Stimulated activated effector memory CD8-positive, alpha-beta T cell treated with anti-CD3 and anti-CD28 coated beads, Interleukin-12 subunit alpha, Interleukin-12 subunit beta, amount 100 ng/mL, for 72 hours (primary cell): Measurements from ENCODE around the gene EGFLAM.
"Not testable (repeated sequence)": the region's sequence is repeated elsewhere in the genome, so short reads cannot be mapped to it uniquely, and the experiment has no call there.

Experiments
- ATAC-seq: fragments of 150-1000 bp; cut with Tn5 transposase; 2 replicates; pipeline ENCODE4 v1.10.0; 2021
- DNase-seq, 2 donors: peaks; one replicate each; pipeline ENCODE4 v3.0.0; 2021 to 2022; ENCODE audit warnings: low spot score in 2 of 2
- H3K27ac Mint-ChIP-seq: one replicate; pipeline ENCODE4 v1.8.0; 2022; ENCODE audit warnings: mild to moderate bottlenecking, mixed read lengths
- H3K36me3 Mint-ChIP-seq: one replicate; pipeline ENCODE4 v1.8.0; 2022; ENCODE audit warnings: mild to moderate bottlenecking, mixed read lengths
- H3K4me1 Mint-ChIP-seq: one replicate; pipeline ENCODE4 v1.8.0; 2022; ENCODE audit warnings: mixed read lengths
- H3K4me3 Mint-ChIP-seq: one replicate; pipeline ENCODE4 v1.8.0; 2022; ENCODE audit warnings: mild to moderate bottlenecking, mixed read lengths
- H3K9me3 Mint-ChIP-seq: one replicate; pipeline ENCODE4 v1.8.0; 2022; ENCODE audit warnings: mixed read lengths

Gene EGFLAM

DNA sequence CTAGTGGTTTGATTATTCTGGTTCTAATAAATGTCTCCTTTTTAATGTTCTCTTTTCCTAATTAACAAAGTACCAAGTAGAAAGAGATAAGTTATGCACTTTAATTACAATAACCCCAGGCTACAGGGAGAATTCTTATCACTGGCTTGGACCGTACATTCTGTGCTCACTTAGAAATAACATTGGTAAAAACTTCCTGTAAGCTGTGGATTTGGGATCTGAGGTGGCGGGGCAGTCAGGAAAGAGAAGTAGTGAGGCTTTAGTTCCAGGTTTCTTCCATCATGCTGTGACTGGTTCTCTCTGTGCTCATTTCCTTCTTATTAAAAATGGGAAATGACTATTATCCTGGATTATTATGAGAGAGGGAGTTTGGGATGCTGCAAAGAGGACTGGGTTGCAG lies 142.0 kb downstream of the EGFLAM start:
- Mint-ChIP-seq H3K4me1 (no peaks in the 10 kb centered on the region), H3K36me3 (no peaks in the 10 kb centered on the region), H3K9me3 (no peaks in the 10 kb centered on the region), H3K4me3 (no peak overlapping the region), H3K27ac (no peak overlapping the region)
- DNase-seq: no peak
- ATAC-seq: no peak

DNA sequence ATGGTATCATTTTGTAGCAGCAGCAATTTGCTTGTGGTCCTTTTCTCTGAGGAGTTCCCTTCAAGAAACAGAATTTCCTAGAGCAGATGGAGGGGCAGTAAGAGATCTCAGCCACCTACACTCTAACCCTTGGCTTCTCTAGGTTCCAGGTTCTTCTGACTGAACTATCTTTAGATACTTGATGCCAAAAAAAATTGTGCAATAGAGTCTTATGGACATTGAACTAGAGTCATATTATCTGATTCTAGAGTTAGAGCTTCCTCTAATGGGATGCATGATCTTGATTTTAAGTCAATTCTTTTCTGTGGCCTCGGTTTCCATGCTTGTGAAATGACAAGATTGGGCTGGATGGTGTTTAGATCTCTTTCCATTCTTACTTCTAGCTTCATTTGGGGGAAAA lies 142.8 kb downstream of the EGFLAM start:
- ATAC-seq: no peak
- Mint-ChIP-seq H3K36me3 (no peaks in the 10 kb centered on the region), H3K4me3 (no peak overlapping the region), H3K27ac (no peak overlapping the region), H3K9me3 (no peaks in the 10 kb centered on the region), H3K4me1 (no peaks in the 10 kb centered on the region)
- DNase-seq: no peak

- Mint-ChIP-seq H3K9me3 (no peaks in the 10 kb centered on the region), H3K27ac (no peak overlapping the region), H3K36me3 (no peaks in the 10 kb centered on the region), H3K4me3 (no peak overlapping the region), H3K4me1 (no peaks in the 10 kb centered on the region)
- ATAC-seq: no peak
- no peak for DNase-seq
Observed at GRCh38 chr5:38403406-38403805, 145.0 kb downstream of the EGFLAM start.

DNA sequence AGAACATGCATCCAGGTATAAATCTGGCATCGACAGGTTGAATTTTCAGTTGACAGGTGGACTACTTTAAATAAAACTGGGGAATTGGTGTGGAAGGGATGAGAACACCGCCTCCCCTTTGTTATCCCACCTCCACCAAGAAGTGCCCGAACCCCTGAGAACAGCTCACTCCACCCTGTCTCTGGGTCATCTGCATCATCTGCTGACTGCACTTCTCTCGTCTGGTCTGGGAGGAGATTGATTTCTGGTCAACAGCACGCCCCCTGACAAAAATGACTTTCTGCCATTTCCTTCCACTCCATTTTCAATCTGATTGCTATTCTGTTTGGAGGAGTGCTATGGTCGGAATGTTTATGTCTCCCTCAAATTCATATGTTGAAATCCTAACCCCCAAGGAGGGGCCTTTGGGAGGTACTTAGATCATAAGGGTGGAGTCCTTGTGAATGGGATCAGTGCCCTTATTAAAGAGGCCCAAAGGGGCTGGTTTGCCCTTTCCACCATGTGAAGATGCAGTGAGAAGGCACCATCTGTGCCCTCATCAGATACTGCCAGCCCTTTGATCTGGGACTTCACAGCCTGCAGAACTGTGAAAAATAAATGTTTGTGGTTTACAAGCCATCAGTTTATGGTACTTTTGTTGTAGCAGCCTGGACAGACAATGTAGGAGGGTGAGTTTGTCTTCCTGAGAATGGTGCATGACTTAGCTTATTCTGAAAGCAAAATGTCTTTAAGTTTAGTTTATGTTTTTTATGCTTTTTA lies 145.7 kb downstream of the EGFLAM start:
- ATAC-seq: no peak
- Mint-ChIP-seq H3K4me3 (no peak overlapping the region), H3K9me3 (no peaks in the 10 kb centered on the region), H3K36me3 (no peaks in the 10 kb centered on the region), H3K4me1 (no peaks in the 10 kb centered on the region), H3K27ac (no peak overlapping the region)
- no peak for DNase-seq

DNA sequence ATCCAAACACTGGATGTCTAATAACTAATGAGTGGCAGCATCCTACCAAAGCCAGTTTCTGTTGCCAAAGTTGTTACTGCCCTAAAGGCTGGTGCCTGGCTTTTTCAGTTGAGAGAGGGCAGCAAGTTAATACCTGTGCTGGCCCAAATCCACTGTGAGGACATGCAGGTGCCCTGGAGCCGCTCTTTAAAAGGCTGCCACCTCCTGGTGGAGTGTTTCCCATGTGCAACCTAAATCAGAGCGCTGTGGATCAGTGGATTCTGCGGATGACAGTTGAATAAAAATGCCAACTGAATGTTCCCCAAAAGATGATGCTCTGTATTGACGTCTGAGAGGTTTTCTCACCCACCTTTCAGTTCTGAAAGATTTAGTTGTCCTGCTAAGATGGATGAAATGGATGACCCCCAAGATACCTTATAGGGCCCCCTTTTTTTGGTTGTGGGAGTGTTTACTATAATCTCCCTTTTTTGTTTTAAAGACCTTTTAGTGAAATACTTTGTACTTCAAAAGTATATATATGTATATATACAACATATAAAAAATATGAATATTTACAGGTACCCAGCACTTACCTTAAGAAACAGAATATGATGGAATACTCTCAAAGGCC lies 146.4 kb downstream of the EGFLAM start:
- DNase-seq (no peak), ATAC-seq (no peak)
- Mint-ChIP-seq H3K4me3 (no peak overlapping the region), H3K27ac (no peak overlapping the region), H3K9me3 (no peaks in the 10 kb centered on the region), H3K36me3 (no peaks in the 10 kb centered on the region), H3K4me1 (no peaks in the 10 kb centered on the region)

DNA sequence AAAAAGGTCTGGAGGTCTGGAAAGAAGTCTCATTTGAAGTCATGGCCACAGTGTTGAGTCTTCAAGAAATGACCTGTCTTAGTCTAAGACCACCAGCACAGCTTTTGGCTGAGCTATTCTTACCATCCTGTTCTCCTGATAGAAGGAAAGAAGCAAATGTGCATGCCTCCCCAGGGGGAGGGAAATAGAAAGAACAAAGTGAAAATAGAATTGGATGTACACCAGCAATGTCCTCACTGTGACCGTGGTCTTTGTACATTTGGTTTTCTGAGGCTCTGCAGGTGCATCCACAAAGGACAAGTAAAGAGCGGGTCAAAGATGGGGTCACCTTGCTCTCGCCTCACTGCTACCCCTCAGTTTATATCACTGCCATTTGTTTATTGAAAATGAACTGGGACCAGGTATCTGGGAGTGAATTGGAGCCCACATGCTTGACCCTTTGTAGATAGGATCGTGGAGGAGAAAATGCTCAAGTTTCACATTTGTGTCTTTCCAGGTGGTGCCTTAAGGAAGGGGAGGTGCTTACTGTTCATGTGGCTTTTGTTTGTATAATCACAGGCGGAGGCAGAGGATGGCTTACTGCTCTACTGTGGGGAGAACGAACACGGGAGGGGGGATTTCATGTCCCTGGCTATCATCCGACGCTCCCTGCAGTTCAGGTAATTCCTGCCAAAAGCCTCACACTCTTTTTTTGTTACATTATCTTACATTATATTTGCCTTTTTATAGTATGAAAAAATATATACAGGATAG lies 150.3 kb downstream of the EGFLAM start:
- H3K9me3 Mint-ChIP-seq: no peaks in the 10 kb centered on the region

DNA sequence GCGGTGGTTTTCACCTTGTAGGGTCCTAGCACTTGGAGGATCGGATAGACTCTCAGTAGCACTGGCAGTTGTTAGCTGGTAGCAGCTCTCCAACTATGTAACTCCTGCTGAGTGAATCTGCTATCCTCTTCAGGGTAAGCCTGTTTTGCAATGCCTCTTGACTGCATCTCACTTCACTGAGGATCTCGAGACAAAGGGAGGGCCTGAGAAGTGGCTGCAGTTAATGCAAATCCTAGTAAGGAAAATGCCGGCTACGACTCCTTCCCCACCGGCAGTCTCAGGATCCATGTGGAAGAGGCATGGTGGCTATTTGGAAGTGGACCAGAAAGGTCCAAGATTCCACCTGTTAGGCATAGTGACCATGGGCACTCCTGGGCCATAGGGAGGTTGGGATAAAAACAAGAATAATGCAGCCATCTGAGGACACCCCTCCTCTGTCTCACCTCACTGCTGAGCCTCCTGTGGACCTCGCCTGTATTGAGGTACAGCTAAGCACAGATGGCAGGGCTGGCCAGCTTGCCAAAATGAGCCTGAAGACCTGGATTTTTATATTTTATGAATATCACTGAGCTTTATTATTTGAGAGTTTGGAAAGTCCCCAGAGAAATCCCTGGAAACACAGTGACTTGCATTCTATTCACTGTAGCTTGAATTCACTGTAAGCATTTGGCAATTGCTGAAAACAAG lies 152.1 kb downstream of the EGFLAM start:
- H3K36me3 Mint-ChIP-seq: no peaks in the 10 kb centered on the region
- H3K9me3 Mint-ChIP-seq: no peaks in the 10 kb centered on the region
- no peak overlapping the region for H3K4me3 Mint-ChIP-seq
- H3K27ac Mint-ChIP-seq: no peak overlapping the region
- DNase-seq: no peak
- no peaks in the 10 kb centered on the region for H3K4me1 Mint-ChIP-seq
- no peak for ATAC-seq

More for the DNA sequence above, 150.3 kb downstream of the EGFLAM start:
- no peak overlapping the region for H3K4me3 Mint-ChIP-seq
- no peak overlapping the region for H3K27ac Mint-ChIP-seq
- no peak for ATAC-seq
- no peaks in the 10 kb centered on the region for H3K4me1 Mint-ChIP-seq
- DNase-seq: no peak
- H3K36me3 Mint-ChIP-seq: no peaks in the 10 kb centered on the region

DNA sequence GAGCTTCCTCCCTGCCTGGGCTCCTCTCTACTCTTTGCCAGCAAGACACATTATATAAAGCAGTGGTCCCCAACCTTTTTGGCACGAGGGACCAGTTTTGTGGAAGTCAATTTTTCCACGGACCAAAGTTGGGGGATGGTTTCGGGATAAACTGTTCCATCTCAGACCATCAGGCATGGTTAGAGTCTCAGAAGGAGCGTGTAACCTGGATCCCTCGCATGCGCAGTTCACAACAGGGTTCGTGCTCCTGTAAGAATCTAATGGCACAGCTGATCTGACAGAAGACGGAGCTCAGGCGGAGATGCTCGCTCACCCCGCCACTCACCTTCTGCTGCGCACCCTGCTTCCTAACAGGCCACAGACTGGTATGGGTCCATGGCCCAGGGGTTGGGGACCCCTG lies 155.3 kb downstream of the EGFLAM start:
- Mint-ChIP-seq H3K36me3 (no peaks in the 10 kb centered on the region), H3K9me3 (no peaks in the 10 kb centered on the region)

DNA sequence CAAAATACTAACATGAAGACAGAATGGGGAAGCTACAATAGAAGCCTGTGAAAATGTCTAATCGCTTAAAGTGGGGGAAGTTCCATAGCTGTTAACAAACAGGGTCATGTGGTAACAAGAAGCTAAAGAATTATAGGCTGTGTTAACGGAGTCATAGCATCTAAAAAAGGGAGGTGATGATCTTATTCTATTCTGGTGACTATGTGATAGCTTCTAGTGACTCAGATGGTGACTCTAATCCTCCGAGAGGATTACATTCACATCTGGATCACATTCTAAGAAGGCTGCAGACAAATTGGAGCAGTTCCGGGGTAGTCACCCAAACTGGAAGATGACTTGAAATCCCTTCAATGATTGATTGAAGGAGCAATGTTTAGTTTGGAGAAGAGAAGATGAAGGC lies 156.0 kb downstream of the EGFLAM start:
- no peaks in the 10 kb centered on the region for H3K9me3 Mint-ChIP-seq
- no peak for DNase-seq
- H3K4me3 Mint-ChIP-seq: no peak overlapping the region
- H3K36me3 Mint-ChIP-seq: no peaks in the 10 kb centered on the region
- no peaks in the 10 kb centered on the region for H3K4me1 Mint-ChIP-seq
- no peak overlapping the region for H3K27ac Mint-ChIP-seq
- no peak for ATAC-seq

More for the DNA sequence above, 155.3 kb downstream of the EGFLAM start:
- no peak for ATAC-seq
- no peak overlapping the region for H3K27ac Mint-ChIP-seq
- DNase-seq: no peak
- no peaks in the 10 kb centered on the region for H3K4me1 Mint-ChIP-seq
- H3K4me3 Mint-ChIP-seq: no peak overlapping the region

- not testable (repeated sequence) for H3K4me1 Mint-ChIP-seq, H3K9me3 Mint-ChIP-seq, H3K4me3 Mint-ChIP-seq, DNase-seq, ATAC-seq, H3K36me3 Mint-ChIP-seq, H3K27ac Mint-ChIP-seq
Observed at GRCh38 chr5:38415772-38416171, 157.4 kb downstream of the EGFLAM start.

DNA sequence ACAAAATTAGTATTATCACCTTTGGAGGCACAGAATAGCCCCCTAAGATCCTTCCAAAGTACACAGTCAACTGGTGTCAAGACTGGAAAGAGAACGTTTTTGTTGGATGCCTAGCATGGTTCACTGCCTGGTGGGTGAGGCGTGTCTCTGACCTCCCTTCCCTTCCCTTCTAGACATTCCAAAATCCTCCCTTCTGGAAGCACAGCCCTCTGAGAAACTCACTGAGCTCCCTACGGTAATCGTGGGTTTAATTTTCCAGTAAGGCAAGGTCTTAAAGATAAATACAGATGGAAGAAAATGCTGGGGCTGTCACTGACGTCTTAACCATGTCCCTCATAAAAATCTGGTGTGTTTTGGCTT lies 159.3 kb downstream of the EGFLAM start:
- no peak overlapping the region for H3K27ac Mint-ChIP-seq
- no peaks in the 10 kb centered on the region for H3K4me1 Mint-ChIP-seq
- ATAC-seq: no peak
- no peaks in the 10 kb centered on the region for H3K36me3 Mint-ChIP-seq
- H3K4me3 Mint-ChIP-seq: no peak overlapping the region
- DNase-seq: no peak
- no peaks in the 10 kb centered on the region for H3K9me3 Mint-ChIP-seq

DNA sequence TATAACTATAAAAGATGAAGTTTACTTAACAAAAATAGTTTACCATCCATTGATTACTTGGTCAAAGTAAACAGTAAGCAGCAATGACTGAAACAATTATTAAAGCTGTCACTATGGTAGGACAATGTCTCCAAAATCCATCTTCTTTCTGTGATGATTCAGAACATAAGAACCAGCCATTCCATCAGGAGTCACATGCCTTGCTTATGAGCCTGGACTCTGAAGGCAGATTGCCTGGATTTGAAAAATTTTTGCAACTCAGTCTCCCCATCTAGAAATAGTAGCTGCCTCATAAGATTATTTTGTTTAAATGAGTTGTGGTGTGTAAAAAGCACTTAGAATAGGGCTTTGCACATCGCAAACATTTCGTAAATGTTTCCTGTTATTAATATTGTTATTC lies 161.9 kb downstream of the EGFLAM start:
- ATAC-seq: no peak
- Mint-ChIP-seq H3K36me3 (no peaks in the 10 kb centered on the region), H3K9me3 (no peaks in the 10 kb centered on the region)

DNA sequence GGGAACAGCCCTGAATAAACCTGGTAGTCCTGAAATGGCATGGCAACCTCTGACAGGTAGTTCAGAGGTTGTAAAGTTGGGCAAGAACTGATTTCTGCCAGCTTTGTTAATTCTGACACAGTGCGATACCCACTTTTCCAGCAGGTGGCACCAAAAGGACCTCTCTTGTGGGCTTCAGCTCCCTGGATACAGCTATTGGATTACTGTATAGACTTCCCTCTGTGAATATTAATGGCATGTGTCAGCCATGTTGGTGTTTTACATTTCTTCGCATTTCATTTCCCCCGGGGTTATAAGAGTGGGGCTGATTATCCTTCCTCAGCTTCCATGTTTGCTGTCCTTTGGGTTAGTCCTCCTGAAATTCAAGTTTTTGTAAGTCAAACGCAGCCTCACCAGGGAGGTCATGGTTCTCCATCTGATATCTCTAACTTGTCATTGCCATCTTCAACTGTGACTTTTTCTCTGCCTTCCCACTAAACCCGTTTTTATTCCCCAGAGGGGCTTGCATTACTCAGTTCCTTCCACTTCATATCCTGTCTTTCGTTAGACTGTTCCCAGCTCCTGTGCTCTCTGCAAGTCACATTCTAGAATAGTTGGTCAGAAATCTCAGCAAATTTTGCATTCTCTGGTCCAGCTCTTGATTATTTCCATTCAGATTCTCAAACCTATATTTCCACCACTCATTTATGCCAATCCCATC lies 162.5 kb downstream of the EGFLAM start:
- H3K27ac Mint-ChIP-seq: no peak overlapping the region
- no peak for ATAC-seq
- DNase-seq: peak; percentile 6 to 55

More for the DNA sequence above, 161.9 kb downstream of the EGFLAM start:
- Mint-ChIP-seq H3K4me3 (no peak overlapping the region), H3K27ac (no peak overlapping the region), H3K4me1 (no peaks in the 10 kb centered on the region)
- DNase-seq: no peak

GRCh38 chr5:38422622-38423021 lies 164.3 kb downstream of the EGFLAM start:
- Mint-ChIP-seq H3K4me1 (no peaks in the 10 kb centered on the region), H3K27ac (no peak overlapping the region), H3K9me3 (no peaks in the 10 kb centered on the region), H3K36me3 (no peaks in the 10 kb centered on the region), H3K4me3 (no peak overlapping the region)
- DNase-seq: no peak
- no peak for ATAC-seq

More for the DNA sequence above, 162.5 kb downstream of the EGFLAM start:
- Mint-ChIP-seq H3K36me3 (no peaks in the 10 kb centered on the region), H3K9me3 (no peaks in the 10 kb centered on the region), H3K4me1 (no peaks in the 10 kb centered on the region), H3K4me3 (no peak overlapping the region)
